IPS DF 6.9 (cell line): ENCODE results near the gene STARD10.

Experiments
- DNase-seq: peaks from one replicate; pipeline ENCODE4 v3.0.0-alpha.2; 2013; ENCODE audit warnings: low read depth, low spot score
- H3K27ac ChIP-seq: one replicate; pipeline ENCODE4 v1.5.1; 2013; ENCODE audit warnings: low read length, control low read depth
- H3K27me3 ChIP-seq: 2 replicates; pipeline ENCODE4 v1.6.1; 2013; ENCODE audit warnings: mild to moderate bottlenecking, low read length; ENCODE audit not compliant: control insufficient read depth, insufficient read depth
- H3K36me3 ChIP-seq: 2 replicates; pipeline ENCODE4 v1.6.1; 2013; ENCODE audit warnings: low read length; ENCODE audit not compliant: control insufficient read depth, insufficient read depth
- H3K4me1 ChIP-seq: 2 replicates; pipeline ENCODE4 v1.6.1; 2013; ENCODE audit warnings: low read length; ENCODE audit not compliant: control insufficient read depth, insufficient read depth
- H3K4me3 ChIP-seq: 2 replicates; pipeline ENCODE4 v1.5.1; 2013; ENCODE audit warnings: mild to moderate bottlenecking, low read length
- H3K9me3 ChIP-seq: 2 replicates; pipeline ENCODE4 v1.6.1; 2013; ENCODE audit warnings: low read length, inconsistent platforms; ENCODE audit not compliant: control insufficient read depth, insufficient read depth
- WGBS: extraction: QIAGEN DNeasy Blood & Tissue Kit; methylation state at CpG from one replicate; pipeline ENCODE4 v1.1.7; 2013; ENCODE audit warnings: mixed read lengths, missing lambda C conversion rate; ENCODE audit not compliant: insufficient read length, insufficient coverage; 5-methylcytosine and 5-hydroxymethylcytosine counted together

The STARD10 gene

GRCh38 chr11:72773696-72774095 lies 20.2 kb downstream of the STARD10 start:
- no peak for DNase-seq
- Histone ChIP-seq H3K27me3 (no peaks in the 10 kb centered on the region), H3K4me1 (0 out of 2 replicates have a peak, but pooled peaks cover under 1% of the 10 kb centered on the region), H3K36me3 (no peaks in the 10 kb centered on the region), H3K27ac (no peak overlapping the region), H3K9me3 (no peaks in the 10 kb centered on the region), H3K4me3 (no peak overlapping the region)
- WGBS: no CpG with 5 or more reads among the region's 6 CpGs

- H3K27ac ChIP-seq: no peak overlapping the region
- H3K36me3 ChIP-seq: no peaks in the 10 kb centered on the region
- WGBS: no CpG with 5 or more reads among the region's 5 CpGs
- no peaks in the 10 kb centered on the region for H3K9me3 ChIP-seq
- no peaks in the 10 kb centered on the region for H3K27me3 ChIP-seq
- H3K4me3 ChIP-seq: no peak overlapping the region
- 0 out of 2 replicates have a peak, but pooled peaks cover 2% of the 10 kb centered on the region for H3K4me1 ChIP-seq
- no peak for DNase-seq
These were observed 20.6 kb downstream of the STARD10 start for GRCh38 chr11:72773291-72773690.

GRCh38 chr11:72772059-72772458 lies 21.8 kb downstream of the STARD10 start:
- Histone ChIP-seq H3K27me3 (no peaks in the 10 kb centered on the region), H3K27ac (no peak overlapping the region), H3K4me1 (peaks cover 5% of the 10 kb centered on the region; the same call in 1 of the 2 replicates), H3K9me3 (no peaks in the 10 kb centered on the region), H3K4me3 (no peak overlapping the region), H3K36me3 (no peaks in the 10 kb centered on the region)
- no CpG with 5 or more reads among the region's 12 CpGs for WGBS
- DNase-seq: no peak

GRCh38 chr11:72771507-72771906 lies 22.3 kb downstream of the STARD10 start:
- no peak for DNase-seq
- H3K4me1 ChIP-seq: peaks cover 5% of the 10 kb centered on the region; the same call in 1 of the 2 replicates
- no peaks in the 10 kb centered on the region for H3K9me3 ChIP-seq
- no CpG with 5 or more reads among the region's 4 CpGs for whole genome bisulfite sequencing
- no peaks in the 10 kb centered on the region for H3K36me3 ChIP-seq
- H3K4me3 ChIP-seq: no peak overlapping the region
- no peak overlapping the region for H3K27ac ChIP-seq
- no peaks in the 10 kb centered on the region for H3K27me3 ChIP-seq

GRCh38 chr11:72770799-72771198 lies 23.0 kb downstream of the STARD10 start:
- WGBS: no CpG with 5 or more reads among the region's 3 CpGs
- peaks cover 5% of the 10 kb centered on the region; the same call in 1 of the 2 replicates for H3K4me1 ChIP-seq
- DNase-seq: no peak
- H3K9me3 ChIP-seq: no peaks in the 10 kb centered on the region
- no peaks in the 10 kb centered on the region for H3K36me3 ChIP-seq
- H3K4me3 ChIP-seq: no peak overlapping the region
- no peak overlapping the region for H3K27ac ChIP-seq
- no peaks in the 10 kb centered on the region for H3K27me3 ChIP-seq

- no peaks in the 10 kb centered on the region for H3K27me3 ChIP-seq
- no peaks in the 10 kb centered on the region for H3K36me3 ChIP-seq
- DNase-seq: no peak
- no peaks in the 10 kb centered on the region for H3K9me3 ChIP-seq
- H3K4me3 ChIP-seq: no peak overlapping the region
- WGBS: no CpG with 5 or more reads among the region's 4 CpGs
- no peak overlapping the region for H3K27ac ChIP-seq
- H3K4me1 ChIP-seq: peaks cover 6% of the 10 kb centered on the region; the same call in 1 of the 2 replicates
These were observed 24.2 kb downstream of the STARD10 start for GRCh38 chr11:72769680-72770079.

GRCh38 chr11:72768581-72768980 lies 25.3 kb downstream of the STARD10 start:
- H3K36me3 ChIP-seq: no peaks in the 10 kb centered on the region
- H3K4me1 ChIP-seq: peaks cover 8% of the 10 kb centered on the region; the same call in 1 of the 2 replicates
- no peak for DNase-seq
- H3K4me3 ChIP-seq: no peak overlapping the region
- no peaks in the 10 kb centered on the region for H3K9me3 ChIP-seq
- H3K27me3 ChIP-seq: no peaks in the 10 kb centered on the region
- H3K27ac ChIP-seq: no peak overlapping the region
- no CpG with 5 or more reads among the region's 3 CpGs for WGBS

GRCh38 chr11:72767203-72768062 lies 26.4 kb downstream of the STARD10 start:
- no peaks in the 10 kb centered on the region for H3K9me3 ChIP-seq
- H3K27me3 ChIP-seq: no peaks in the 10 kb centered on the region
- DNase-seq: no peak
- H3K4me1 ChIP-seq: peaks cover 8% of the 10 kb centered on the region; the same call in 1 of the 2 replicates
- no peak overlapping the region for H3K4me3 ChIP-seq
- no peaks in the 10 kb centered on the region for H3K36me3 ChIP-seq
- WGBS: no CpG with 5 or more reads among the region's 4 CpGs
- no peak overlapping the region for H3K27ac ChIP-seq

GRCh38 chr11:72766152-72766902 lies 27.5 kb downstream of the STARD10 start:
- Histone ChIP-seq H3K4me3 (no peak overlapping the region), H3K27ac (no peak overlapping the region), H3K9me3 (no peaks in the 10 kb centered on the region), H3K36me3 (no peaks in the 10 kb centered on the region), H3K4me1 (peaks cover 8% of the 10 kb centered on the region; the same call in 1 of the 2 replicates), H3K27me3 (no peaks in the 10 kb centered on the region)
- DNase-seq: no peak
- WGBS: no CpG with 5 or more reads among the region's 12 CpGs

GRCh38 chr11:72764503-72764902 lies 29.3 kb downstream of the STARD10 start:
- no peaks in the 10 kb centered on the region for H3K27me3 ChIP-seq
- no CpG with 5 or more reads among the region's 13 CpGs for WGBS
- peaks cover 8% of the 10 kb centered on the region; the same call in 1 of the 2 replicates for H3K4me1 ChIP-seq
- no peak overlapping the region for H3K4me3 ChIP-seq
- H3K36me3 ChIP-seq: no peaks in the 10 kb centered on the region
- DNase-seq: peak; percentile 64
- no peak overlapping the region for H3K27ac ChIP-seq
- H3K9me3 ChIP-seq: no peaks in the 10 kb centered on the region
